ENCODE data around the gene CYP46A1.

The CYP46A1 gene

GRCh38 chr14:99667821-99668220, 16.3 kb upstream of the CYP46A1 start:
- DNase-seq (ENCODE audit: low read depth in 1 of 2, low spot score in 1 of 2): peak; percentile 3 to 29
- Histone ChIP-seq H3K4me3 (replicated peaks; ENCODE audit: insufficient read depth, low read length) (no peak overlapping the region), H3K27me3 (ENCODE audit: insufficient read depth, poor library complexity, severe bottlenecking) (no peaks in the 10 kb centered on the region), H3K27ac (replicated peaks) (no peak overlapping the region)
- TF ChIP-seq SPI1 (IDR thresholded peaks at IDR 0.05; ENCODE audit: borderline replicate concordance, low read depth) (peak; percentile 92), CTCF (IDR thresholded peaks at IDR 0.05; ENCODE audit: insufficient read depth, low read length) (no peak)

- Histone ChIP-seq H3K4me3 (replicated peaks; ENCODE audit: insufficient read depth, low read length) (no peak overlapping the region), H3K27ac (replicated peaks) (no peak overlapping the region), H3K27me3 (ENCODE audit: insufficient read depth, poor library complexity, severe bottlenecking) (no peaks in the 10 kb centered on the region)
- DNase-seq (ENCODE audit: low read depth in 1 of 2, low spot score in 1 of 2): no peak
- TF ChIP-seq GABPA (IDR thresholded peaks at IDR 0.05; ENCODE audit: low read depth) (no peak), CTCF (IDR thresholded peaks at IDR 0.05; ENCODE audit: insufficient read depth, low read length) (no peak), POLR2AphosphoS5 (IDR thresholded peaks at IDR 0.05; ENCODE audit: low read depth) (no peak), REST (IDR thresholded peaks at IDR 0.05; ENCODE audit: insufficient replicate concordance, low read depth) (no peak)
These were observed 15.5 kb upstream of the CYP46A1 start for GRCh38 chr14:99668307-99669295.

GRCh38 chr14:99670361-99671234, 13.5 kb upstream of the CYP46A1 start:
- no peak for TF ChIP-seq GABPA (IDR thresholded peaks at IDR 0.05; ENCODE audit: low read depth)
- TF ChIP-seq SPI1 (IDR thresholded peaks at IDR 0.05; ENCODE audit: borderline replicate concordance, low read depth): no peak
- TF ChIP-seq POLR2AphosphoS5 (IDR thresholded peaks at IDR 0.05; ENCODE audit: low read depth): no peak
- TF ChIP-seq CTCF (IDR thresholded peaks at IDR 0.05; ENCODE audit: insufficient read depth, low read length): no peak
- TF ChIP-seq REST (IDR thresholded peaks at IDR 0.05; ENCODE audit: insufficient replicate concordance, low read depth): no peak
- Histone ChIP-seq H3K4me3 (replicated peaks; ENCODE audit: insufficient read depth, low read length) (no peak overlapping the region), H3K27ac (replicated peaks) (no peak overlapping the region), H3K27me3 (ENCODE audit: insufficient read depth, poor library complexity, severe bottlenecking) (no peaks in the 10 kb centered on the region)
- no peak for DNase-seq (ENCODE audit: low read depth in 1 of 2, low spot score in 1 of 2)
